HepG2 (cell line): ENCODE data around the gene NFATC3. TPM values are rescaled to one million over a fixed set of nuclear protein-coding genes. Genes with fewer than 3 reads are reported as not detected.

ENCODE experiments used
- BRF2 ChIP-seq: sonication (generic); formaldehyde crosslinking; IDR thresholded peaks from 2 replicates; pipeline ENCODE4 v1.8.1; 2022; ENCODE audit warnings: mild to moderate bottlenecking, missing genetic modification reagents
- GTF3A ChIP-seq: sonication (generic); formaldehyde crosslinking; conservative IDR thresholded peaks from 2 replicates; pipeline ENCODE4 v1.4.0; 2020; ENCODE audit warnings: mild to moderate bottlenecking, missing genetic modification reagents
- KIAA2018 ChIP-seq: sonication (generic); formaldehyde crosslinking; IDR thresholded peaks from 2 replicates; pipeline ENCODE4 v1.5.0; 2020; ENCODE audit warnings: mild to moderate bottlenecking, missing genetic modification reagents, borderline replicate concordance
- NFIB ChIP-seq: sonication (generic); formaldehyde crosslinking; IDR thresholded peaks from 2 replicates; pipeline ENCODE4 v1.9.0; 2021; ENCODE audit warnings: missing genetic modification reagents, mild to moderate bottlenecking, borderline replicate concordance
- NR0B2 ChIP-seq: sonication (generic); formaldehyde crosslinking; IDR thresholded peaks from 2 replicates; pipeline ENCODE4 v1.4.0; 2020; ENCODE audit warnings: mild to moderate bottlenecking, missing genetic modification reagents
- SAP130 ChIP-seq: IDR thresholded peaks from 2 replicates; pipeline ENCODE4 v1.6.1; 2016; ENCODE audit warnings: low read depth
- SMAD3 ChIP-seq: sonication (generic); formaldehyde crosslinking; IDR thresholded peaks from 2 replicates; pipeline ENCODE4 v1.4.0; 2020; ENCODE audit warnings: missing genetic modification reagents
- ZBTB4 ChIP-seq: sonication (generic); formaldehyde crosslinking; IDR thresholded peaks from 2 replicates; pipeline ENCODE4 v1.4.0; 2020; ENCODE audit warnings: missing genetic modification reagents, mild to moderate bottlenecking, borderline replicate concordance
- ZBTB8A ChIP-seq: sonication (generic); formaldehyde crosslinking; IDR thresholded peaks from 2 replicates; pipeline ENCODE4 v1.4.0; 2020; ENCODE audit warnings: mild to moderate bottlenecking, low read depth, missing genetic modification reagents, borderline replicate concordance
- ZNF275 ChIP-seq: sonication (generic); formaldehyde crosslinking; IDR thresholded peaks from 2 replicates; pipeline ENCODE4 v1.8.0; 2022; ENCODE audit warnings: missing genetic modification reagents, mild to moderate bottlenecking, inconsistent platforms, borderline replicate concordance
- ZNF616 ChIP-seq: sonication (generic); formaldehyde crosslinking; IDR thresholded peaks from 2 replicates; pipeline ENCODE4 v1.5.0; 2020; ENCODE audit warnings: low read depth, mild to moderate bottlenecking, missing genetic modification reagents
- ZNF788 ChIP-seq: sonication (generic); formaldehyde crosslinking; IDR thresholded peaks from 2 replicates; pipeline ENCODE4 v1.5.0; 2020; ENCODE audit warnings: mild to moderate bottlenecking, missing genetic modification reagents, borderline replicate concordance
- polyA plus RNA-seq, 8 experiments: library from polyadenylated mRNA; depleted of rRNA in 3 of 8; stranded (reverse) in 7 of 8; unstranded in 1 of 8; fragments of >200 nt; fragmentation: Illumina TruSeq in 4 of 8; extraction: Trizol in 4 of 8; gene quantifications; 2 replicates each; pipeline versions ENCODE4 v1.2.1 to v1.2.3, GENCODE V29; 2011 to 2016; ENCODE audit warnings: low read depth in 4 of 8, missing spikeins in 1 of 8, mixed read lengths in 1 of 8; ENCODE audit not compliant: insufficient read depth in 1 of 8
- total RNA-seq, 5 experiments: library from RNA; depleted of rRNA; stranded (reverse); fragments of >200 nt; fragmentation: Illumina TruSeq; extraction: Trizol; gene quantifications; 2 replicates each; pipeline ENCODE4 v1.2.3, GENCODE V29; 2016; ENCODE audit warnings: low read depth in 1 of 5

NFATC3 gene
- total and polyA plus RNA-seq, 2 of the 13 experiments (the other 11 are each of a cell fraction or from before 2014, with no cell fraction given) = 52.6 to 62.7 TPM

- no peak; the same call in 1 of the 2 replicates for TF ChIP-seq BRF2 (CRISPR knock-in tag)
- peak; percentile 89 for TF ChIP-seq ZNF275
- peak; percentile 66; the same call in 1 of the 2 replicates for TF ChIP-seq ZNF616 (CRISPR knock-in tag)
- TF ChIP-seq KIAA2018 = no peak
- no peak; the same call in 1 of the 2 replicates for TF ChIP-seq GTF3A
- peak; percentile 55 for TF ChIP-seq SMAD3 (CRISPR knock-in tag)
- TF ChIP-seq ZBTB8A (CRISPR knock-in tag) = no peak
- TF ChIP-seq ZBTB4 (CRISPR knock-in tag) = peak; percentile 65
- TF ChIP-seq SAP130 (CRISPR knock-in tag) = peak; percentile 96
- TF ChIP-seq NFIB (CRISPR knock-in tag) = no peak
- TF ChIP-seq NR0B2 (CRISPR knock-in tag) = peak; percentile 82
- peak; percentile 96; the same call in 1 of the 2 replicates for TF ChIP-seq ZNF788
Observed at GRCh38 chr16:68244903-68245853, 160.0 kb downstream of the NFATC3 start, which contains the start of gene PLA2G15 (continued).
